ENCODE measurements around the gene MBD2.

DNA sequence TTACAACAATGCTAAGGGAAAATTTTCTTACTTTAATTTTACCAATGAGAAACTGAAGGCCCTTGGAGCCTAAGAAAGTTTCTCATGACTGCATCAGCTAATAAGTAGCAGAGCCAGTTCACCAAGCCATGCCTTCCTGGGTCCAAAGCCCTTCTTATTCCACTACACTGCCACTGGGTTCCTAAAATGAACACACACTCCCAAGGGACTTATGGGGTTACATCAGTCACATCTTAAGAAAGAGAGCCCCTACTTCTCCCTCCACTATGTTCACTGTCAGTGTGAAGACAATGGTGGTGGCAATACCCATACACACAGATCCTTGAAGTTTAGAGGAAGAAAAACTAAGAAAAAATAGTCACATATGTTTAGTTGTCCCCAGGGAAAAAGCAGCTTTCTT is 20.6 kb downstream of the MBD2 start:
- TF ChIP-seq, protein P1, sequence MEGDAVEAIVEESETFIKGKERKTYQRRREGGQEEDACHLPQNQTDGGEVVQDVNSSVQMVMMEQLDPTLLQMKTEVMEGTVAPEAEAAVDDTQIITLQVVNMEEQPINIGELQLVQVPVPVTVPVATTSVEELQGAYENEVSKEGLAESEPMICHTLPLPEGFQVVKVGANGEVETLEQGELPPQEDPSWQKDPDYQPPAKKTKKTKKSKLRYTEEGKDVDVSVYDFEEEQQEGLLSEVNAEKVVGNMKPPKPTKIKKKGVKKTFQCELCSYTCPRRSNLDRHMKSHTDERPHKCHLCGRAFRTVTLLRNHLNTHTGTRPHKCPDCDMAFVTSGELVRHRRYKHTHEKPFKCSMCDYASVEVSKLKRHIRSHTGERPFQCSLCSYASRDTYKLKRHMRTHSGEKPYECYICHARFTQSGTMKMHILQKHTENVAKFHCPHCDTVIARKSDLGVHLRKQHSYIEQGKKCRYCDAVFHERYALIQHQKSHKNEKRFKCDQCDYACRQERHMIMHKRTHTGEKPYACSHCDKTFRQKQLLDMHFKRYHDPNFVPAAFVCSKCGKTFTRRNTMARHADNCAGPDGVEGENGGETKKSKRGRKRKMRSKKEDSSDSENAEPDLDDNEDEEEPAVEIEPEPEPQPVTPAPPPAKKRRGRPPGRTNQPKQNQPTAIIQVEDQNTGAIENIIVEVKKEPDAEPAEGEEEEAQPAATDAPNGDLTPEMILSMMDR (IDR thresholded peaks at IDR 0.05) = no peak
- TF ChIP-seq POLR2A (IDR thresholded peaks at IDR 0.05) = no peak
